ENCODE data around the gene CDC42SE1.

The CDC42SE1 gene

GRCh38 chr1:151051356-151052009 is 7.9 kb downstream of the CDC42SE1 start:
- DNase-seq: no peak

DNA sequence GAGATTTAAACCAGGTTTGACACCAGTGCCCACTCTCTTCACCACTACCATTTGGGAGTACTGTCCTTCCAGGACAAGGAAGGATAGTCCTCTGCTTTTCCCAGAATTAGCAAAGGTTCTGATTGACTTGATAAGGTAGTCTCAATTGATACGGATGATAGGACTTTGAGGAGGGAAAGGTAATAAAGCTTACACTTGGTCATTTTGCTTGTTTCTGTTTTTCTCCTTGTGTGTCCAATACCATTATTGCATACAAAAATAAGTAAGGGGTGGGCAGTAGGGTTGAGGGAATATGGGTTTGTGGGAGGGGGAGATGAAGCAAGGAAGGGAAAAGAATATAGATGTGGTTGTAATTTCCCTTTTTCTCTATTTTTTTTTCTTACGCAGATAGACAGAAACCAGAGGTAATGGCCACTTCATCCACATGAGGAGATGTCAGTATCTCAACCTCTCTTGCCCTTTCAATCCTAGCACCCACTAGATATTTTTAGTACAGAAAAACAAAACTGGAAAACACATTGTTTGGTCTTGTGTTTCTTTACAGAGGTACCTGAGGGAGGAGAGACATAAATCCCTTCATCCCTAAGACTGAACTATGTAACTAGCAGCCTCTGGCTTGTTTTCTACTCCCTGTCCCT is 9.3 kb downstream of the CDC42SE1 start:
- DNase-seq: no peak

DNA sequence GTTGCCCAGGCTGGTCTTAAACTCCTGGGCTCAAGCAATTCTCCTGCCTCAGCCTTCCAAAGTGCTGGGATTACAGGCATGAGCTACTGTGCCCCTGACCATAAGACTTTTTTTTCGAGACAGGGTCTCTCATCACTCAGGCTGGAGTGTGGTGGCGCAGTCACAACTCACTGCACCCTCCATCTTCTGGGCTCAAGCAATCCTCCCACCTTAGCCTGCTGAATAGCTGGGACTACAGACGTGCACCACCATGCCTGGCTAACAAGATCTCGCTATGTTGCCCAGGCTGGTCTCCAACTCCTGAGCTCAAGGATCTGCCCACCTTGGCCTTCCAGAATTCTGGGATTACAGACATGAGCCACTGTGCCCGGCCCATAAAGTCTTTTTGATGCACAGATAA is 10.0 kb downstream of the CDC42SE1 start:
- DNase-seq: no peak

- DNase-seq: no peak
Measured at GRCh38 chr1:151048645-151049032, 10.8 kb downstream of the CDC42SE1 start.

DNA sequence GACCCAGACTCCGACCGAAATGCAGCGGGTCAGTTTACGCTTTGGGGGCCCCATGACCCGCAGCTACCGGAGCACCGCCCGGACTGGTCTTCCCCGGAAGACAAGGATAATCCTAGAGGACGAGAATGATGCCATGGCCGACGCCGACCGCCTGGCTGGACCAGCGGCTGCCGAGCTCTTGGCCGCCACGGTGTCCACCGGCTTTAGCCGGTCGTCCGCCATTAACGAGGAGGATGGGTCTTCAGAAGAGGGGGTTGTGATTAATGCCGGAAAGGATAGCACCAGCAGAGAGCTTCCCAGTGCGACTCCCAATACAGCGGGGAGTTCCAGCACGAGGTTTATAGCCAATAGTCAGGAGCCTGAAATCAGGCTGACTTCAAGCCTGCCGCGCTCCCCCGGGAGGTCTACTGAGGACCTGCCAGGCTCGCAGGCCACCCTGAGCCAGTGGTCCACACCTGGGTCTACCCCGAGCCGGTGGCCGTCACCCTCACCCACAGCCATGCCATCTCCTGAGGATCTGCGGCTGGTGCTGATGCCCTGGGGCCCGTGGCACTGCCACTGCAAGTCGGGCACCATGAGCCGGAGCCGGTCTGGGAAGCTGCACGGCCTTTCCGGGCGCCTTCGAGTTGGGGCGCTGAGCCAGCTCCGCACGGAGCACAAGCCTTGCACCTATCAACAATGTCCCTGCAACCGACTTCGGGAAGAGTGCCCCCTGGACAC is 11.3 kb downstream of the CDC42SE1 start:
- DNase-seq: peak; percentile 62

GRCh38 chr1:151047591-151047924 is 11.9 kb downstream of the CDC42SE1 start, which contains the start of gene C1orf56:
C1orf56 (plus strand) TSS chr1:151047751; CDS start chr1:151047848, 97 bp downstream.
- DNase-seq: peak; percentile 74

GRCh38 chr1:151043163-151043562 is 16.3 kb downstream of the CDC42SE1 start:
- DNase-seq: no peak

GRCh38 chr1:151039521-151039920 is 19.9 kb downstream of the CDC42SE1 start:
- no peak for DNase-seq

- DNase-seq: no peak
Measured at GRCh38 chr1:151037032-151037431, 22.4 kb downstream of the CDC42SE1 start.

DNA sequence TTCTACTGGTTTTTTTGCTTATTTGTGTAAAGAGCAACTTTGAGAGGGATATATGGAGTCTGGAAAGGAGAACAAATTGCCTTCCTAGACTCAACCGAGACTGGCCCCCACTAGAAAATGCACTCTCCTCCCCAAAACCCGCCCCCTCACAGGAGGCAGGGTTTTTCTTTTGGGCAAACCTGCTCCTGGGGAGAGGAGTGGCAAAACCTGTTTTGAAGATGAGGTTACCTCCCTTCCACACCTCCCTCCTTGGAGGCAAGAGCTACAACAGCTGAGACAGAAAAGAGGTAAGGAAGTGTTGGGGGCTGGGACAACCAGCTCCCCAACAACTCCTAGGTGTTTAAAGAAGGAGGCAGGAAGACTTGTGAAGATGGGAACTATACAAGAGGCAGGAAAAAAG is 23.1 kb downstream of the CDC42SE1 start, which contains the start of gene BNIPL:
BNIPL (plus strand) TSS at position 231 of the 400 bp plus-strand sequence; CDS start at position 371, 140 bp downstream.
- DNase-seq: no peak

- DNase-seq: no peak
Measured at GRCh38 chr1:151035167-151035566, 24.3 kb downstream of the CDC42SE1 start.

GRCh38 chr1:151032164-151032563 is 27.3 kb downstream of the CDC42SE1 start:
- no peak for DNase-seq

- DNase-seq: no peak
Measured at GRCh38 chr1:151026460-151026859, 33.0 kb downstream of the CDC42SE1 start.

DNA sequence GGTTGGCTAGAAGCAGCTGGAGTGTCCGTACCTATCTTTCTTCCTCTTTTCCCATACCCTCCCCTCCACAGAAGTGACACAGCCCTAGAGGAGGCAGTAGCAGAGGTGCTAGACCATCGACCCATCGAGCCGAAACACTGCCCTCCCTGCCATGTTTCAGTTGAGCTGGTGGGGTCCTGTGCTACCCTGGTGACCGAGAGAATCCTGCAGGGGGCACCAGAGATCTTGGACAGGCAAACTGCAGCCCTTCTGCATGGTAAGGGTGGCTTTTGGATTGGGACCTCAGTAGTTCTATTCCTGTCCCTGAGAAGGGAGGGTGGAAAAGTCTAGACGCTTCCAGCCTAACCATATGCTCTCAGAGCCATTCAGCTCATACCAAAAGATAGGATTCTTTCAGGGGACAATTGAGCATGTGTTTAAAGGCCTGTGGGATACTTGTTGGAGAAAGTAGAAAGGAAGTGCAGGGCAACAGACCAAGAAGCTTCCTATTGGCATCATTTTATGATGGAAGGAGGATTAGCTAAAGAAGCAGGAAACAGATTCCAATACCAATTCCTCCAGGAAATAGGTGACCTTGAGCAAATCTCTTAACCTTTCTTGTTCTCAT is 34.8 kb downstream of the CDC42SE1 start:
- peak; percentile 59 for DNase-seq

DNA sequence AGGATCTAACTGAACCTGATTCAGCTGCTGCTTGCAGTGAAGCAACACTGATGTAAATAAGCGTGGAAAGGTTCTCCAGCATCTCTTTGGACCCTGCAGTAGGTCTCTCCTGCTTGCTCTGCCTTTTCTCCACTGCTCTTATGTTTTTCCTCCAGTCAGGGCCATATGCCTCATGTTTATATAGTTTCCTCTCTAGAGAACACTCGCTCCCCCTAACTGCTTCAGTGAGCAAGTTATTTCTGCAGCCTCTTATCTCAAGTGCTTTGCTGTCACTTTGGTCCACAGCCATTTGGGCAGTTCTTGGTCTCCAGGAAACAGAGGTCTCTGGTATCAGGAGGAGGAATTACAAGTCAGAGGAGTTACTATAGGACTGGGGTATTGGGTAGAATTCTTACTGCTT is 45.9 kb downstream of the CDC42SE1 start:
- DNase-seq: no peak

DNA sequence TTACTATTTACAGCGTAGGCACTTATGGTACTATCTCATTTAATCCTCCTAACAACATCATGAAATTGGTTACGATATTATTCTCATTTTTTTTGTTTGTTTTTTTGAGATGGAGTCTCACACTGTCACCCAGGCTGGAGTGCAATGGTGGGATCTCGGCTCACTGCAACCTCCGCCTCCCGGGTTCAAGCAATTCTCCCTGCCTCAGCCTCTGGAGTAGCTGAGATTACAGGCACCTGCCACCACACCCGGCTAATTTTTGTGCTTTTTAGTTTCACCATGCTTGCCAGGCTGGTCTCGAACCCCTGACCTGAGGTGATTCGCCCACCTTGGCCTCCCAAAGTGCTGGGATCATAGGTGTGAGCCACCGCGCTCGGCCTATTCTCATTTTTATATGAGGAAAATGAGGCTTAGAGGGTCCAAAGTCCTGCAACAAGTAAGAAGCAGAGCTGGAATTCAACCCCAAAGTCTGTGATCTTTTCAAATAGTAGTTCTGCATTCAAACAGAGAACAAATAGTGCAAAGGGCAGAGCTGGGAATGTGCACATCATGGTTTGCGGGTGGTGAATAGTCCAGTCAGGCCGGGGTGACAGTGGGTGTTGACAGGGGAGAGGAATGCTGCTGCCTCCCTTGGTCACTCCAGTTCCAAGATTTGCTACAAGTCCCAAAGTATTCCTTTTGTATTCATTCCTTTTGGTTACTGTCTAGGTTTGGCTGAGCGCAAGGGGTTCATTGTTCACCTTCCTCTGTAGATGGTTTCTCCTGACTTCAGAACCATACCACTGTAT is 46.5 kb downstream of the CDC42SE1 start:
- DNase-seq: no peak

DNA sequence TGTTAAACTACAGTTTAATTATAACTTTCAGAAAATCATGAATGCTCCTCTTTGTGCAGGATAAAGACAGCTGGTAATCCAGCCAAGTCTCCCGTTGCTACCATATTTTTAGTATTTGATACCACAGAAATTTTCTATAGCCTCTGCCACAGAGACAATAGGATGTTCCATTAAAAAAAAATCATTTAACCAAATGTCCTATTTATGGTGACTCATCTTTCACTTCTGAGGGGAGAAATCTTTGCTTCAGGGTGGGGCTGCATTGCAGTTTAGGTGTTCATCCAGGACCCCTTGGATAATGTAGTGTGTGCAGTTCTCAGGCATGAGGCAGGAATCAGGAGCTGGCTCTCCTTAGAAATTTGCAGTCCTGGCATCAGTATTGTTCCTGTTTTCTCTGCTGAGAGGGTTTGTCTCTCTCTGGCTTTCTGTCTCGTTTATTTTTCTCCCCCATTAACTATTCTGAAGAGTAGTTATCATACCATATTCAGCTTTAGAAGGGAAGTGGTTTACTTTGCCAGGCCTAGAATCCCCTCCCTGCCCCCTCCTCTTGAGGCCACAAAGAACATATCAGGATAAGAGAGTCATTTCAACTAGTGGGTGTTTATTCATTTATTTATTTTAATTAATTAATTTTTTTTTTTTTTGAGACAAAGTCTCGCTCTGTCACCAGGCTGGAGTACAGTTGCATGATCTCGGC is 48.1 kb downstream of the CDC42SE1 start:
- no peak for DNase-seq

DNA sequence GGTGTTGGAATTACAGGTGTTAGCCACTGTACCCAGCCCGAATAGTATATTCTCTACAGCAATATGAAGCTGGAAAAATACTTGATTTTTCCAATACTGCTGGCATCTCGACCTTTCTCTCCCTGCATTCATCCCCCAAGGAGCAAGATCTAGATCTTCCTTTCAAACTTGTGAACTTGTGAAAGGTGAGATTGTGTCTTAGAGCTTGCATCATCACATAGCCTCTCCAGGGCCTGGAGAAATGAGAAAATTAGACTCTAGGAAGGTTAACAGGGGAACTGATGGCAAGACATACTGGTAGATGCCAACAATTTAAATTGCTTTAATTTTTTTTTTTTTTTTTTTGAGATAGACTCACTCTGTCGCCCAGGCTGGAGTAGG is 49.1 kb downstream of the CDC42SE1 start:
- DNase-seq: no peak

DNA sequence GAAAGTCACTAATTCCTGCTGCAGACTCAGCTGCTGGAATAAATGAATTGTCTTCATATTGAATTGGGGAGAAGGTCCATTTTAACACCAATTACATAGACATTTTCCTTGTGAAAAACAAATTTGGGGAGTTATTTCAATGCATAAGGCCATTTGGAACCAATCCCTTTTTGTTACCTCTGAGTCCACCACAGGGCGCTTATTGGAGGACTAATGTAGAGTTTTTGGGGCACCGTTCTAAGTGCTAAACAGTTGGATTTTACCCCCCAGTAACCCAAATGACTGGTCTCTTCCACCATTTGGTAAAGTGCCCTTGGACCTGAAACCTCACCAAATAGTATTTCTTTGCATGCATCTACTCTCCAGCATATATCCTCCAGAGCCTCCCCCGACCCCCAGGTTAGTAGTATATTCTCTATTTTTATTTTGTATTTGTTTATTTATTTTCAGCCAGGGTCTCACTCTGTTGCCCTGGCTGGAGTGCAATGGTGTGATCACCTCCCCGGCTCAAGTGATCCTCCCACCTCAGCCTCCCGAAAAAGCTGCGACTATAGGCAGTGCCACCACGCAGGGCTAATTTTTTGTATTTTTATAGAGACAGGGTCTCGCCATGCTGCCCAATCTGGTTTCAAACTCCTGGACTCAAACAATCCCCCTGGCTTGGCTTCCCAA is 49.6 kb downstream of the CDC42SE1 start:
- DNase-seq: no peak

- DNase-seq: peak; percentile 57
Measured at GRCh38 chr1:151009206-151009587, 50.2 kb downstream of the CDC42SE1 start.
